CD14-positive monocyte (primary cell): Measurements from ENCODE around the gene ORC1. TPM values are rescaled to one million over a fixed set of nuclear protein-coding genes. Genes with fewer than 3 reads are reported as not detected.
A peak's percentile ranks its signal among the peaks of the same experiment; 100 is the strongest.

Source experiments
- DNase-seq, 3 donors: peaks; one replicate each; pipeline ENCODE4 v3.0.0-alpha.2; 2011 to 2022
- H2AFZ ChIP-seq: 2 replicates; pipeline ENCODE4 v1.6.0; 2012; ENCODE audit warnings: mild to moderate bottlenecking, low read depth, low read length, inconsistent platforms; ENCODE audit not compliant: insufficient read depth, poor library complexity, severe bottlenecking
- H3K27ac ChIP-seq, 2 donors: 1 replicate in 1 of 2; 2 replicates in 1 of 2; pipeline ENCODE4 v1.5.1; 2012 to 2013; ENCODE audit warnings: low read length in 2 of 2, control low read depth in 1 of 2, inconsistent platforms in 1 of 2, low read depth in 1 of 2, mild to moderate bottlenecking in 1 of 2
- H3K27me3 ChIP-seq, 2 donors: one replicate each; pipeline versions ENCODE4 v1.6.0 to v1.6.1; 2011 to 2013; ENCODE audit warnings: low read length in 2 of 2; ENCODE audit not compliant: control insufficient read depth in 2 of 2, insufficient read depth in 2 of 2
- H3K36me3 ChIP-seq, 2 donors: replicated peaks in 1 of 2; 1 replicate in 1 of 2; 2 replicates in 1 of 2; pipeline versions ENCODE4 v1.5.1 to v1.6.1; 2012 to 2013; ENCODE audit warnings: low read length in 2 of 2, control low read depth in 1 of 2, inconsistent platforms in 1 of 2, mild to moderate bottlenecking in 1 of 2; ENCODE audit not compliant: insufficient read depth in 2 of 2, control insufficient read depth in 1 of 2
- H3K4me1 ChIP-seq, 2 donors: 1 replicate in 1 of 2; 2 replicates in 1 of 2; pipeline versions ENCODE4 v1.5.1 to v1.6.1; 2012 to 2013; ENCODE audit warnings: low read length in 2 of 2, control low read depth in 1 of 2, inconsistent platforms in 1 of 2, mild to moderate bottlenecking in 1 of 2, moderate library complexity in 1 of 2; ENCODE audit not compliant: insufficient read depth in 2 of 2, control insufficient read depth in 1 of 2
- H3K4me2 ChIP-seq: replicated peaks from 2 replicates; pipeline ENCODE3; 2012; ENCODE audit warnings: low read length, moderate library complexity, mild to moderate bottlenecking; ENCODE audit not compliant: poor library complexity, severe bottlenecking; ENCODE audit errors: extremely low read depth
- H3K4me3 ChIP-seq, 3 experiments: fragments of 200-600 bp in 1 of 3; sonication (generic) in 1 of 3; replicated peaks in 1 of 3; 1 replicate in 2 of 3; 2 replicates in 1 of 3; pipeline ENCODE4 v1.5.1; 2011 to 2013; ENCODE audit warnings: low read length in 3 of 3, mild to moderate bottlenecking in 3 of 3, control low read depth in 2 of 3, low read depth in 2 of 3, inconsistent platforms in 1 of 3, moderate library complexity in 1 of 3
- H3K79me2 ChIP-seq: 2 replicates; pipeline ENCODE4 v1.6.0; 2012; ENCODE audit warnings: mild to moderate bottlenecking, control low read depth, inconsistent platforms, low read length, moderate library complexity; ENCODE audit not compliant: insufficient read depth
- H3K9ac ChIP-seq: 2 replicates; pipeline ENCODE4 v1.6.0; 2017; ENCODE audit warnings: low read length, mild to moderate bottlenecking; ENCODE audit not compliant: insufficient read depth, poor library complexity, severe bottlenecking
- H3K9me3 ChIP-seq, 2 donors: replicated peaks in 1 of 2; 1 replicate in 1 of 2; 2 replicates in 1 of 2; pipeline versions ENCODE4 v1.5.1 to v1.6.1; 2012 to 2013; ENCODE audit warnings: low read length in 2 of 2, control low read depth in 1 of 2; ENCODE audit not compliant: control insufficient read depth in 1 of 2, insufficient read depth in 1 of 2
- H4K20me1 ChIP-seq: 2 replicates; pipeline ENCODE4 v1.6.0; 2012; ENCODE audit warnings: mild to moderate bottlenecking, low read length, control low read depth, moderate library complexity; ENCODE audit not compliant: insufficient read depth
- H3K27ac Mint-ChIP-seq, 7 donors: one replicate each; pipeline ENCODE4 v1.8.0; 2020; ENCODE audit warnings: mild to moderate bottlenecking in 7 of 7, mixed read lengths in 7 of 7, moderate library complexity in 6 of 7, inconsistent platforms in 2 of 7
- H3K27me3 Mint-ChIP-seq, 3 donors: one replicate each; pipeline ENCODE4 v1.8.0; 2021 to 2022; ENCODE audit warnings: low read depth in 3 of 3, mild to moderate bottlenecking in 3 of 3, mixed read lengths in 3 of 3, moderate library complexity in 3 of 3, inconsistent platforms in 1 of 3
- H3K36me3 Mint-ChIP-seq, 2 donors: one replicate each; pipeline ENCODE4 v1.8.0; 2020; ENCODE audit warnings: mixed read lengths in 2 of 2, inconsistent platforms in 1 of 2, mild to moderate bottlenecking in 1 of 2
- H3K4me1 Mint-ChIP-seq: one replicate; pipeline ENCODE4 v1.8.0; 2020; ENCODE audit warnings: mild to moderate bottlenecking, mixed read lengths
- H3K4me3 Mint-ChIP-seq, 2 donors: one replicate each; pipeline ENCODE4 v1.8.0; 2020; ENCODE audit warnings: mild to moderate bottlenecking in 2 of 2, mixed read lengths in 2 of 2, moderate library complexity in 1 of 2
- H3K9me3 Mint-ChIP-seq, 7 donors: one replicate each; pipeline ENCODE4 v1.8.0; 2020 to 2022; ENCODE audit warnings: mixed read lengths in 7 of 7, mild to moderate bottlenecking in 6 of 7, moderate library complexity in 6 of 7, inconsistent platforms in 2 of 7
- CTCF ChIP-seq: fragments of 200-600 bp; IDR thresholded peaks from one replicate; pipeline ENCODE4 v1.8.0; 2022; ENCODE audit warnings: antibody characterized with exemption, mild to moderate bottlenecking
- WGBS: methylation state at CpG from one replicate; pipeline ENCODE4 v1.1.5; 2013; ENCODE audit warnings: missing lambda C conversion rate; ENCODE audit not compliant: insufficient coverage; 5-methylcytosine and 5-hydroxymethylcytosine counted together
- intact Hi-C, 2 donors: fragments of 100-400 bp; cut with micrococcal nuclease; formaldehyde crosslinking; loops; one replicate each; pipeline versions ENCODE4 v1.15.0 to v1.15.1; 2023
- polyA plus RNA-seq, 3 donors: library from polyadenylated mRNA; depleted of rRNA in 1 of 3; unstranded in 2 of 3; stranded (reverse) in 1 of 3; fragments of 300-500 nt in 2 of 3; fragments of >200 nt in 1 of 3; fragmentation: Illumina TruSeq in 2 of 3; gene quantifications; 1 replicate in 2 of 3; 2 replicates in 1 of 3; pipeline ENCODE4 v1.2.3, GENCODE V29; 2012 to 2021

Gene ORC1
- polyA plus RNA-seq, 3 donors, result 0.12 to 0.27 TPM; not detected in 1

- intact Hi-C loops, result no loop called here
- no peak for TF ChIP-seq CTCF
- H3K4me1 Mint-ChIP-seq, result no peaks in the 10 kb centered on the region
- DNase-seq, result no peak
- H3K36me3 Mint-ChIP-seq, result peaks cover 84 to 97% of the 10 kb centered on the region in 2 donors
- H3K27ac ChIP-seq, result no peak overlapping the region
- no peaks in the 10 kb centered on the region for H3K79me2 ChIP-seq
- H3K9me3 ChIP-seq, result no peaks in the 10 kb centered on the region
- no peaks in the 10 kb centered on the region for H3K27me3 Mint-ChIP-seq
- H3K36me3 ChIP-seq, result peaks cover 85 to 99% of the 10 kb centered on the region in 2 donors
- no peak overlapping the region for H3K4me3 ChIP-seq
- no peak overlapping the region for H2AFZ ChIP-seq
- H3K4me1 ChIP-seq, result no peaks in the 10 kb centered on the region
- no peak overlapping the region for H3K4me3 Mint-ChIP-seq
- peaks cover 0 to 2% (median 0%) of the 10 kb centered on the region in 7 donors for H3K9me3 Mint-ChIP-seq
- peak overlapping the region in 2 of 7 donors; percentile 1 to 31 for H3K27ac Mint-ChIP-seq
- H3K4me2 ChIP-seq, result no peak overlapping the region
- WGBS, result 93% methylated on average over 7 of the region's 8 CpGs
- H3K27me3 ChIP-seq, result no peaks in the 10 kb centered on the region
- no peak overlapping the region for H3K9ac ChIP-seq
- no peaks in the 10 kb centered on the region for H4K20me1 ChIP-seq
These were observed 48.8 kb downstream of the ORC1 start for GRCh38 chr1:52355436-52355835.

GRCh38 chr1:52352690-52353089, 51.5 kb downstream of the ORC1 start:
- H3K9me3 Mint-ChIP-seq, result peaks cover 0 to 2% (median 0%) of the 10 kb centered on the region in 7 donors
- DNase-seq, result no peak
- H2AFZ ChIP-seq, result no peak overlapping the region
- H3K4me3 Mint-ChIP-seq, result no peak overlapping the region
- no peaks in the 10 kb centered on the region for H3K4me1 Mint-ChIP-seq
- H3K36me3 Mint-ChIP-seq, result peaks cover 59 to 75% of the 10 kb centered on the region in 2 donors
- H3K27ac ChIP-seq, result no peak overlapping the region
- WGBS, result 92% methylated on average over 4 of the region's 7 CpGs
- TF ChIP-seq CTCF, result no peak
- peaks cover 58 to 72% of the 10 kb centered on the region in 2 donors for H3K36me3 ChIP-seq
- no peaks in the 10 kb centered on the region for H3K27me3 Mint-ChIP-seq
- H4K20me1 ChIP-seq, result no peaks in the 10 kb centered on the region
- H3K9me3 ChIP-seq, result no peaks in the 10 kb centered on the region
- H3K4me1 ChIP-seq, result no peaks in the 10 kb centered on the region
- H3K4me3 ChIP-seq, result no peak overlapping the region
- no peak overlapping the region for H3K9ac ChIP-seq
- H3K79me2 ChIP-seq, result no peaks in the 10 kb centered on the region
- H3K27me3 ChIP-seq, result no peaks in the 10 kb centered on the region
- intact Hi-C loops, result no loop called here
- no peak overlapping the region for H3K4me2 ChIP-seq
- H3K27ac Mint-ChIP-seq, result peak overlapping the region in 1 of 7 donors; percentile 56
